OCI-LY3 (cell line): ENCODE results near the gene NEDD1.

ENCODE experiments used
- H2AFZ ChIP-seq: fragments of 200-600, 300-600 bp; shearing (Covaris generic); 2 replicates; pipeline ENCODE4 v1.6.0; 2014; ENCODE audit warnings: antibody characterized with exemption, low read depth, low read length
- H3K27ac ChIP-seq: fragments of 200-600, 300-600 bp; sonication (generic); 2 replicates; pipeline ENCODE4 v1.5.1; 2014; ENCODE audit warnings: mild to moderate bottlenecking, low read length, moderate library complexity, mixed read lengths
- H3K27me3 ChIP-seq: fragments of 200-600, 300-600 bp; sonication (generic); 2 replicates; pipeline ENCODE4 v1.6.1; 2014; ENCODE audit warnings: low read depth, low read length, mixed read lengths
- H3K36me3 ChIP-seq: fragments of 200-600, 300-600 bp; sonication (generic); replicated peaks from 2 replicates; pipeline ENCODE3; 2014; ENCODE audit warnings: low read depth, low read length, mixed read lengths
- H3K4me1 ChIP-seq: fragments of 300-600, 200-600 bp; sonication (generic); 2 replicates; pipeline ENCODE4 v1.6.1; 2014; ENCODE audit warnings: low read length, mixed read lengths
- H3K4me2 ChIP-seq: fragments of 200-600, 300-600 bp; sonication (generic); 2 replicates; pipeline ENCODE4 v1.6.1; 2014; ENCODE audit warnings: low read length, mixed read lengths
- H3K4me3 ChIP-seq: fragments of 300-600, 200-600 bp; sonication (generic); 2 replicates; pipeline ENCODE4 v1.5.1; 2014; ENCODE audit warnings: antibody characterized with exemption, mild to moderate bottlenecking, low read length, moderate library complexity
- H3K79me2 ChIP-seq: fragments of 300-600, 200-600 bp; shearing (Covaris generic); 2 replicates; pipeline ENCODE4 v1.6.1; 2014; ENCODE audit warnings: mild to moderate bottlenecking, low read length, mixed read lengths
- H3K9ac ChIP-seq: fragments of 300-600, 200-600 bp; shearing (Covaris generic); 2 replicates; pipeline ENCODE4 v1.6.0; 2014; ENCODE audit warnings: mild to moderate bottlenecking, low read length, moderate library complexity
- H3K9me3 ChIP-seq: fragments of 200-600, 300-600 bp; shearing (Covaris generic); 2 replicates; pipeline ENCODE4 v1.6.1; 2014; ENCODE audit warnings: low read length, mixed read lengths; ENCODE audit not compliant: insufficient read depth
- H4K20me1 ChIP-seq: fragments of 200-600, 300-600 bp; sonication (generic); 2 replicates; pipeline ENCODE4 v1.6.1; 2016; ENCODE audit warnings: low read length, mixed read lengths; ENCODE audit not compliant: insufficient read depth
- EZH2phosphoT487 ChIP-seq: fragments of 200-600 bp; shearing (Covaris generic); IDR thresholded peaks from 2 replicates; pipeline ENCODE4 v1.6.1; 2018; ENCODE audit warnings: antibody characterized with exemption, mixed run types, low read depth
- TF ChIP-seq, protein P1 (sequence below): fragments of 200-600, 300-600 bp; sonication (generic); IDR thresholded peaks from 2 replicates; pipeline ENCODE4 v1.5.1; 2014; ENCODE audit warnings: antibody characterized with exemption, low read length, low read depth

The NEDD1 gene

DNA sequence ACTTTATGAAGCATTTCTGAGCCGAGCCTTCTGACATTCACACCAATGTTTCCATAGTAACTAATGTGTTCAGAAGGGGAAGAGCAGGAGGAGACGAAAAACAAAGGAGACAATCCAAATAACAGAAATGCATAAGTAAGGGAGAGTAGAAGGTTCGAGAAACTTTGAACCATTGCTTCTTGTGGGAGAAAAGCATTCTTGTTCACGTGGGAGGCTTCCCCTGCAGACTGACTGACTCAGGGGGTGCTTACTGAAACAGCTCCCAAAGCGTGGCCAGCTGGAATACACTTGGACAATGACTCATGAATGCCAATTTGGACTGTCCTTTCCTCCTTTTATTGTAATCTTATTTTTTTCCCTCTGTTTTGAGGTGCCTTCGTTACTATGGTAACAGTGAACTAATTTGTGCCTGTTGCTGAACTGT is 73.9 kb downstream of the NEDD1 start:
- peaks cover 4% of the 10 kb centered on the region for H3K4me1 ChIP-seq
- TF ChIP-seq, protein P1, sequence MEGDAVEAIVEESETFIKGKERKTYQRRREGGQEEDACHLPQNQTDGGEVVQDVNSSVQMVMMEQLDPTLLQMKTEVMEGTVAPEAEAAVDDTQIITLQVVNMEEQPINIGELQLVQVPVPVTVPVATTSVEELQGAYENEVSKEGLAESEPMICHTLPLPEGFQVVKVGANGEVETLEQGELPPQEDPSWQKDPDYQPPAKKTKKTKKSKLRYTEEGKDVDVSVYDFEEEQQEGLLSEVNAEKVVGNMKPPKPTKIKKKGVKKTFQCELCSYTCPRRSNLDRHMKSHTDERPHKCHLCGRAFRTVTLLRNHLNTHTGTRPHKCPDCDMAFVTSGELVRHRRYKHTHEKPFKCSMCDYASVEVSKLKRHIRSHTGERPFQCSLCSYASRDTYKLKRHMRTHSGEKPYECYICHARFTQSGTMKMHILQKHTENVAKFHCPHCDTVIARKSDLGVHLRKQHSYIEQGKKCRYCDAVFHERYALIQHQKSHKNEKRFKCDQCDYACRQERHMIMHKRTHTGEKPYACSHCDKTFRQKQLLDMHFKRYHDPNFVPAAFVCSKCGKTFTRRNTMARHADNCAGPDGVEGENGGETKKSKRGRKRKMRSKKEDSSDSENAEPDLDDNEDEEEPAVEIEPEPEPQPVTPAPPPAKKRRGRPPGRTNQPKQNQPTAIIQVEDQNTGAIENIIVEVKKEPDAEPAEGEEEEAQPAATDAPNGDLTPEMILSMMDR, result no peak
- no peak for TF ChIP-seq EZH2phosphoT487
- H3K27ac ChIP-seq, result no peak overlapping the region
- no peak overlapping the region for H3K4me3 ChIP-seq
- H3K79me2 ChIP-seq, result no peaks in the 10 kb centered on the region
- no peaks in the 10 kb centered on the region for H3K36me3 ChIP-seq
- no peak overlapping the region for H3K9ac ChIP-seq
- no peaks in the 10 kb centered on the region for H3K9me3 ChIP-seq
- H3K27me3 ChIP-seq, result 0 out of 2 replicates have a peak, but pooled peaks cover 3% of the 10 kb centered on the region
- H3K4me2 ChIP-seq, result no peak overlapping the region
- no peaks in the 10 kb centered on the region for H4K20me1 ChIP-seq
- no peak overlapping the region for H2AFZ ChIP-seq

- Histone ChIP-seq H3K4me2 (no peak overlapping the region), H3K9ac (no peak overlapping the region), H4K20me1 (no peaks in the 10 kb centered on the region), H3K27ac (no peak overlapping the region), H3K9me3 (no peaks in the 10 kb centered on the region), H3K79me2 (no peaks in the 10 kb centered on the region), H3K27me3 (0 out of 2 replicates have a peak, but pooled peaks cover 5% of the 10 kb centered on the region), H3K36me3 (no peaks in the 10 kb centered on the region), H2AFZ (no peak overlapping the region), H3K4me3 (no peak overlapping the region), H3K4me1 (peaks cover 4% of the 10 kb centered on the region)
- TF ChIP-seq EZH2phosphoT487, result no peak
- TF ChIP-seq, protein P1, result no peak
These were observed 74.9 kb downstream of the NEDD1 start for GRCh38 chr12:96981911-96982310.

- Histone ChIP-seq H3K4me1 (peaks cover 4% of the 10 kb centered on the region), H3K4me2 (no peak overlapping the region), H3K9ac (no peak overlapping the region), H3K79me2 (no peaks in the 10 kb centered on the region), H2AFZ (no peak overlapping the region), H3K9me3 (no peaks in the 10 kb centered on the region), H3K27ac (no peak overlapping the region), H3K27me3 (0 out of 2 replicates have a peak, but pooled peaks cover 5% of the 10 kb centered on the region), H3K4me3 (no peak overlapping the region), H4K20me1 (no peaks in the 10 kb centered on the region), H3K36me3 (no peaks in the 10 kb centered on the region)
- TF ChIP-seq EZH2phosphoT487, result no peak
- TF ChIP-seq, protein P1, result no peak
These were observed 75.6 kb downstream of the NEDD1 start for GRCh38 chr12:96982671-96983070.

DNA sequence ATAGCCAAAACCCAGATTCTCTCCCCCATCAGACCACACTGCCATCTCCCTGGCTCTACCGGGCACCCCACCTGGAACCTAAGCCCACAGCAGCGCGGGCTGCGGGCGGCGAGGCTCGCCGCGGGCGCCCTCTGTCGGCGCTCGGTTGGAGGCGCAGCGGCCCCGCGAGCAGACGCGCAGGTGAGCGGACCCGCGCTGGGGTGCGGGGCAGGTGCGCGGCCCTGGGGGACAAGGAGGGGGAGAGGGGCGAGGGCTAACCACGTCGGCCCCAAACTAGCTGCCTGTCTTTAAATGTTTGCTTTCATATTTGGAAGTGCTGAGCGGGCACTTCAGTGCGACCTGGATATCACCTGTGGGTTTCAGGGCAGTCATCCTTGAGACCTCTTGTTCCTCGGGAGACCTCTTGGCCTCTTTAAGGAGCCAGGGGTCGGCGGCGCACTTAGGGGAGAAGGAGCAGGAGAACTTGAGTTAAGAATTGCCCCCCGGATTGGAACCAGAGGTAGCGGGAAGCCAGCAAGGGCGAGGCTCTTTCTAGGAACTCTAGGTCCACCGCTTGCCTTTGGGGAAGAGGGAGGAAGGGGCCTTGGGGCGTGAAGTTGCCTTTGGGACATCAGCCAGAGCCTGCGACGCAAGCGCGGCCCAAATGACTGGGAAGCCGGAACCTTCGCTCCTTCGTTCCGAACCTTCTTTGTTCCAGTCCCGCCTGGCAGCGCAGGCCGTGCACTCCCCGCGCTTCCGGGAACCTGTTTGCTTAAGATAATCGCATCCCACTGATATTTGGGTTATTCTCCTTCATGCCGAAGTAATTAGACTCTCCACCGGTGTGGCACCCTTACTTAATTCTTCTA is 78.7 kb downstream of the NEDD1 start:
- no peaks in the 10 kb centered on the region for H3K79me2 ChIP-seq
- peaks cover 9% of the 10 kb centered on the region; the same call in 1 of the 2 replicates for H3K27me3 ChIP-seq
- H4K20me1 ChIP-seq, result no peaks in the 10 kb centered on the region
- H3K4me3 ChIP-seq, result peak overlapping the region; percentile 69
- no peak for TF ChIP-seq EZH2phosphoT487
- TF ChIP-seq, protein P1, result peak; percentile 87
- no peak overlapping the region for H3K27ac ChIP-seq
- peak overlapping the region; percentile 75 for H3K4me2 ChIP-seq
- H3K36me3 ChIP-seq, result no peaks in the 10 kb centered on the region
- peak overlapping the region; percentile 56; the same call in 1 of the 2 replicates for H2AFZ ChIP-seq
- no peaks in the 10 kb centered on the region for H3K9me3 ChIP-seq
- H3K4me1 ChIP-seq, result peaks cover 4% of the 10 kb centered on the region
- H3K9ac ChIP-seq, result 0 out of 2 replicates have a peak overlapping the region, but pooled peaks have one; percentile 17
